BJ (cell line): ENCODE results near the gene RAD51B. TPM values are rescaled to one million over a fixed set of nuclear protein-coding genes. Genes with fewer than 3 reads are reported as not detected.

Experiments used
- CTCF ChIA-PET: fragments of 350-600 bp; formaldehyde crosslinking; extraction: SDS; loops from one replicate; lab custom pipeline; 2021; ENCODE audit warnings: antibody characterized with exemption, inconsistent platforms; lab: Yijun Ruan, JAX
- POLR2A ChIA-PET: fragments of 300-600 bp; sonication (Branson Sonifier 250); formaldehyde crosslinking; extraction: SDS; loops from one replicate; lab custom pipeline; 2021; ENCODE audit warnings: antibody characterized with exemption; lab: Charles Lee
- DNase-seq: peaks from one replicate; pipeline ENCODE4 v3.0.0-alpha.2; 2011; ENCODE audit warnings: low read depth
- H3K27me3 ChIP-seq: 2 replicates; pipeline ENCODE4 v1.6.0; 2011; ENCODE audit warnings: low read length; ENCODE audit not compliant: control insufficient read depth, insufficient read depth
- H3K36me3 ChIP-seq: 2 replicates; pipeline ENCODE4 v1.5.1; 2011; ENCODE audit warnings: low read length; ENCODE audit not compliant: control insufficient read depth, insufficient read depth
- H3K4me3 ChIP-seq: 2 replicates; pipeline ENCODE4 v1.5.1; 2011; ENCODE audit warnings: low read depth, mild to moderate bottlenecking, control low read depth, low read length
- polyA plus RNA-seq: library from polyadenylated mRNA; depleted of rRNA; stranded (reverse); fragments of >200 nt; gene quantifications from 2 replicates; pipeline ENCODE4 v1.2.3, GENCODE V29; 2011
- TF ChIP-seq, protein P1 (sequence below): IDR thresholded peaks from 2 replicates; pipeline ENCODE4 v1.5.1; 2011; ENCODE audit warnings: low read depth, mild to moderate bottlenecking, control low read depth, inconsistent platforms, low read length, moderate library complexity; ENCODE audit not compliant: insufficient read depth

RAD51B gene
- polyA plus RNA-seq, 1 experiment = 5.6 TPM

GRCh38 chr14:67961676-67962075 lies 142.1 kb downstream of the RAD51B start:
- TF ChIP-seq, protein P1, sequence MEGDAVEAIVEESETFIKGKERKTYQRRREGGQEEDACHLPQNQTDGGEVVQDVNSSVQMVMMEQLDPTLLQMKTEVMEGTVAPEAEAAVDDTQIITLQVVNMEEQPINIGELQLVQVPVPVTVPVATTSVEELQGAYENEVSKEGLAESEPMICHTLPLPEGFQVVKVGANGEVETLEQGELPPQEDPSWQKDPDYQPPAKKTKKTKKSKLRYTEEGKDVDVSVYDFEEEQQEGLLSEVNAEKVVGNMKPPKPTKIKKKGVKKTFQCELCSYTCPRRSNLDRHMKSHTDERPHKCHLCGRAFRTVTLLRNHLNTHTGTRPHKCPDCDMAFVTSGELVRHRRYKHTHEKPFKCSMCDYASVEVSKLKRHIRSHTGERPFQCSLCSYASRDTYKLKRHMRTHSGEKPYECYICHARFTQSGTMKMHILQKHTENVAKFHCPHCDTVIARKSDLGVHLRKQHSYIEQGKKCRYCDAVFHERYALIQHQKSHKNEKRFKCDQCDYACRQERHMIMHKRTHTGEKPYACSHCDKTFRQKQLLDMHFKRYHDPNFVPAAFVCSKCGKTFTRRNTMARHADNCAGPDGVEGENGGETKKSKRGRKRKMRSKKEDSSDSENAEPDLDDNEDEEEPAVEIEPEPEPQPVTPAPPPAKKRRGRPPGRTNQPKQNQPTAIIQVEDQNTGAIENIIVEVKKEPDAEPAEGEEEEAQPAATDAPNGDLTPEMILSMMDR = no peak
- DNase-seq = no peak
- no peaks in the 10 kb centered on the region for H3K36me3 ChIP-seq
- POLR2A ChIA-PET = no interaction called here
- H3K27me3 ChIP-seq = no peaks in the 10 kb centered on the region
- CTCF ChIA-PET = no interaction called here
- H3K4me3 ChIP-seq = no peak overlapping the region

GRCh38 chr14:67962215-67962644 lies 142.7 kb downstream of the RAD51B start:
- TF ChIP-seq, protein P1 = no peak
- DNase-seq = no peak
- Histone ChIP-seq H3K27me3 (no peaks in the 10 kb centered on the region), H3K36me3 (no peaks in the 10 kb centered on the region), H3K4me3 (no peak overlapping the region)
- ChIA-PET POLR2A (no interaction called here), CTCF (no interaction called here)

DNA sequence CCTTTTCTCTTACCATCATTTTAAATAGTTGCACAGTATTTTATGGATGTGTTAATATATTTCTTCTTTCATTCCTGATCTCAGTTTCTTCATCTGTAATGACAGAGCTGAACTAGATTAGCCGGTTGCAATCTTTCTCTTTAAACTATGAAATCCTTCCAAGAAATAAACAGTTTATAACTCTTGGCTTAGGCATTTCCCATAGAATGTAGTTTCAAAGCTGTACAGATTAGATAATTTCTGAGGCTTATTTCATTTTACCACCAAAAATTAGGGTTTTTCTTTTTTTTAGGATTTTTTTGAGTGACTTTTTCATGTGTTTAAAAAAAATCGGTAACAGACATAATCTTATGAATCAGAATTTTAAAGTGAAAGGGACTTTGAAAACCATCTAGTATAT lies 144.0 kb downstream of the RAD51B start:
- POLR2A ChIA-PET = no interaction called here
- H3K27me3 ChIP-seq = no peaks in the 10 kb centered on the region
- DNase-seq = no peak
- H3K4me3 ChIP-seq = no peak overlapping the region
- TF ChIP-seq, protein P1 = no peak
- CTCF ChIA-PET = no interaction called here
- no peaks in the 10 kb centered on the region for H3K36me3 ChIP-seq

DNA sequence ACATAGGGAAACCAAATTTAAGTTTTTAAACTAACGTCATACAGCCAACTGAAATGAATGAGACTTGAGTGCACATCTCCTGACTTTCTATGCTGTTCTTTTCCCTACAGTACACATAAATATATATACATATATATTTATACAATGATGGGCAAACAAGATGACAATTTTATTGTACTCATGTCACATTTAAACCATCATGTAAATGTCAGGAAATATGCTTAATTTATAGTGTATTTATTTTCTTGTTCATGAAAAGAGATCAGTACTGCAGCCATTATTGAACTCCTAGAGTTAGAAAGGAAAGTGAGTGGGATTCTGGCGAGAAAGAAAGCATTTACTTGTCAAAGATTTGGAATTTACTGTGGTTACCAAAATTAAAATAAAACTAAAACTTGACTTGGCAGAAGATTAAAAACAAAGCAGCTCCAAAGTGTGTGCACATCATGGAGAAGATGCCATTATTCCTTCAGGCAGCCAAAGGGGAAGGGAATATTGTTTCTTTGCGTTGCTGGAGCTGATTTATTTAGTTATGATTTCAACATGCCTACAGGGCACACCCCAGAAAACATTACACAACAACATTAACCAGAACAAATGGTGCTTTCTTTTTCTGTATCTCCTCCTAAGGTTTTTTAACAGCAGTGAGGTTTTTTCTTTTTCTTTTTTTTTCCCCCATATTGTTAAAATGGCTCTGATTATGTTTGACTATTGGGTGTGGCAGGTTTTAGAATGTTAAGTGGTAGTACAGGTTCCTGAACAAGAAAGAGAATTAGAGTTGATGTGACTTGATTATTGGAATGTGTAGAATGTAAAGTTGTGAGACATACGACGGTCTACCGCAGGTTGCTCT lies 144.6 kb downstream of the RAD51B start:
- H3K27me3 ChIP-seq = no peaks in the 10 kb centered on the region
- ChIA-PET POLR2A (interaction anchor here (0.7 kb wide), 1 partner anchor 745 kb away, joined by 3 read pairs; no protein-coding TSS in a partner anchor), CTCF (no interaction called here)
- no peaks in the 10 kb centered on the region for H3K36me3 ChIP-seq
- no peak for DNase-seq
- 0 out of 2 replicates have a peak overlapping the region, but pooled peaks have one; percentile 13 for H3K4me3 ChIP-seq
- TF ChIP-seq, protein P1 = no peak

GRCh38 chr14:67965696-67966095 lies 146.1 kb downstream of the RAD51B start:
- Histone ChIP-seq H3K27me3 (no peaks in the 10 kb centered on the region), H3K36me3 (no peaks in the 10 kb centered on the region), H3K4me3 (no peak overlapping the region)
- TF ChIP-seq, protein P1 = no peak
- ChIA-PET CTCF (interaction anchor here (0.5 kb wide), 1 partner anchor 17 kb away, joined by 3 read pairs; no protein-coding TSS in a partner anchor), POLR2A (interaction anchor here (0.6 kb wide), 1 partner anchor 568 kb away, joined by 4 read pairs; no protein-coding TSS in a partner anchor)
- no peak for DNase-seq
